Measurements from ENCODE around the gene AIPL1.
"Not testable (repeated sequence)": the region's sequence is repeated elsewhere in the genome, so short reads cannot be mapped to it uniquely, and the experiment has no call there.

Gene AIPL1

GRCh38 chr17:6435051-6435450 is at the start of gene AIPL1:
Gene AIPL1 (minus strand): TSS chr17:6435121. CDS start chr17:6435104, 17 bp downstream.
- DNase-seq, result no peak

- no peak for DNase-seq
Observed at GRCh38 chr17:6483507-6483906, 48.6 kb upstream of the AIPL1 start.

GRCh38 chr17:6482796-6483195 is 47.9 kb upstream of the AIPL1 start:
- not testable (repeated sequence) for DNase-seq

GRCh38 chr17:6482105-6482455 is 47.2 kb upstream of the AIPL1 start:
- no peak for DNase-seq

GRCh38 chr17:6480303-6480675 is 45.4 kb upstream of the AIPL1 start:
- DNase-seq, result no peak

- no peak for DNase-seq
Observed at GRCh38 chr17:6479622-6480302, 44.8 kb upstream of the AIPL1 start.

GRCh38 chr17:6478486-6478885 is 43.6 kb upstream of the AIPL1 start:
- no peak for DNase-seq

- DNase-seq, result no peak
Observed at GRCh38 chr17:6477831-6478383, 43.0 kb upstream of the AIPL1 start.

GRCh38 chr17:6476810-6477179 is 41.9 kb upstream of the AIPL1 start:
- DNase-seq, result no peak

- no peak for DNase-seq
Observed at GRCh38 chr17:6476076-6476809, 41.3 kb upstream of the AIPL1 start.

- DNase-seq, result no peak
Observed at GRCh38 chr17:6475411-6475810, 40.5 kb upstream of the AIPL1 start.

GRCh38 chr17:6474906-6475305 is 40.0 kb upstream of the AIPL1 start:
- DNase-seq, result no peak

GRCh38 chr17:6474376-6474775 is 39.5 kb upstream of the AIPL1 start:
- no peak for DNase-seq

GRCh38 chr17:6473128-6473767 is 38.3 kb upstream of the AIPL1 start:
- DNase-seq, result peak; percentile 57

GRCh38 chr17:6472517-6472916 is 37.6 kb upstream of the AIPL1 start:
- no peak for DNase-seq

GRCh38 chr17:6471531-6472465 is 36.9 kb upstream of the AIPL1 start:
- no peak for DNase-seq

- DNase-seq, result no peak
Observed at GRCh38 chr17:6470751-6471521, 36.0 kb upstream of the AIPL1 start.

GRCh38 chr17:6470146-6470718 is 35.3 kb upstream of the AIPL1 start:
- DNase-seq, result no peak

GRCh38 chr17:6468051-6468790 is 33.3 kb upstream of the AIPL1 start:
- DNase-seq, result no peak

GRCh38 chr17:6467567-6467966 is 32.6 kb upstream of the AIPL1 start:
- DNase-seq, result no peak

Measured in activated gamma-delta T cell treated with Interleukin-2 at 50 U/mL for 16 hours (primary cell).